Measurements from ENCODE around the gene CRYBG3. TPM values are rescaled to one million over a fixed set of nuclear protein-coding genes. Genes with fewer than 3 reads are reported as not detected.

Gene CRYBG3
- total and polyA plus RNA-seq, 5 donors = 9.5 to 23.4 (median 22.7) TPM

DNA sequence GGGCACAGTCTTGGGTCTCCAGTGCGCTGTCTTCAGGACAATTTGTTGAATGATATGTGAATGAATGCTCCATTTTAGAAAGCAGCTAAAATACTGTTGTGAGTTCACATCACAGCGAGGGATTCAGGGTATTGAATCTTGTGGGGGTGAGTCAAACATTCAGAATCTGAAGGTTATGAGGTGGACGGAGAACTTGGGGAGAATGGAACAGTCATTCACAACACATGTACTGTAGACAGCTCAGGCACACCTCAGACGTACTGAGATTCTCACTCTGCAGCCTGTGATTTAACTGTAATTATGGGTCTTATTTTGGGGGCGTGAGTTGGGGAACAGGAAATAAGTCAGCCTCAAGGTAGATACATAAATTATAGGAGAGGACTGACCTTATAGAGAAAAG is 13.9 kb downstream of the CRYBG3 start:
- H3K4me1 ChIP-seq (ENCODE audit: control insufficient read depth, insufficient read depth, low read length) = peaks cover 12% of the 10 kb centered on the region
- no peak for ATAC-seq
- intact Hi-C loops (cut with DNase I) = no loop called here
- no peak for DNase-seq
- no peak overlapping the region for H3K4me3 ChIP-seq (ENCODE audit: low read length)
- H3K27ac ChIP-seq (ENCODE audit: low read length) = no peak overlapping the region
- 89% methylated on average over 5 of the region's 5 CpGs for WGBS
- no peaks in the 10 kb centered on the region for H3K27me3 ChIP-seq (ENCODE audit: control insufficient read depth, insufficient read depth)
- H3K9me3 ChIP-seq (ENCODE audit: control insufficient read depth, low read length) = no peaks in the 10 kb centered on the region

DNA sequence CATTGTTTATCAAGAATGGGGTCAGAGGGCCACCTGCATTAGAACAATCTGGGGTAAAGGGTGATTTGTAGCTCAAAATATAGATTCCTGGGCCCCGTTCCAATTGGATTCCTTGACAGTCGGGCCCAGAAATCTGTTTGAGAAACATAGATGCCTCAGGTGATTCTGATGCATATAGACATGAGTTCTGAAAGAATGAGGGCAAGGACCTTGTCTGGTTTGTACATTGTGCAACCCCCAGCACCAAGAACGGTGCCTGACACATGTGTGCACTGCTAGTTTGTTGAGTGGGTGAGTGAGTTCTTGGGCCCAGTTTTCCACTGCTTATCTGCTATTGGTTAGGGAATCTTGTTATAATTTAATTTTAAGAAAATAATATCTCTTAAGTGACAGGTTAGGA is 16.6 kb downstream of the CRYBG3 start:
- Histone ChIP-seq H3K27ac (ENCODE audit: low read length) (no peak overlapping the region), H3K4me3 (ENCODE audit: low read length) (no peak overlapping the region), H3K9me3 (ENCODE audit: control insufficient read depth, low read length) (no peaks in the 10 kb centered on the region), H3K4me1 (ENCODE audit: control insufficient read depth, insufficient read depth, low read length) (peaks cover 14% of the 10 kb centered on the region), H3K27me3 (ENCODE audit: control insufficient read depth, insufficient read depth) (no peaks in the 10 kb centered on the region)
- 59% methylated on average over 3 of the region's 3 CpGs for WGBS
- intact Hi-C loops (cut with DNase I) = no loop called here
- no peak for DNase-seq
- no peak for ATAC-seq

DNA sequence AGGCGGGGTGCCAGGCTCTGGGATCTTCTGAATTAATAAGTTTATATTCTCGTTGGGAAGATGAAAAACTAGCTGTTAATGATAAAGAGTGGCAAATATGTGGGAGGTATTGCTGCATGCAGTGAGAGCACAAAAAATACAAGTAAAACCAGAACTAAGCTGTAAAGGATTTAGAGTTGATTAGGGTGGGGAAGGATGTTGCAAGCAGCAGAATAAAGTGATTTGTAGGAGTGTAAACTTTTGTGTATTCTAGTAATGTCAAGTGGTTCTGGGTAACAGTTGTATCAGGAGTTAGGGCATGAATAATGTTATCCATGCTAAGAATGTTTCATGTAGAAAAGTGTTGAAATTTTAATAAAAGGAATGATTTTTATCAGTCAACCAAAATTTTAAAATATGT is 18.1 kb downstream of the CRYBG3 start:
- H3K9me3 ChIP-seq (ENCODE audit: control insufficient read depth, low read length) = no peaks in the 10 kb centered on the region
- intact Hi-C loops (cut with DNase I) = no loop called here
- no peak overlapping the region for H3K27ac ChIP-seq (ENCODE audit: low read length)
- 78% methylated on average over 2 of the region's 2 CpGs for WGBS
- DNase-seq (no peak), ATAC-seq (no peak)
- H3K27me3 ChIP-seq (ENCODE audit: control insufficient read depth, insufficient read depth) = no peaks in the 10 kb centered on the region
- peaks cover 10% of the 10 kb centered on the region for H3K4me1 ChIP-seq (ENCODE audit: control insufficient read depth, insufficient read depth, low read length)
- no peak overlapping the region for H3K4me3 ChIP-seq (ENCODE audit: low read length)

DNA sequence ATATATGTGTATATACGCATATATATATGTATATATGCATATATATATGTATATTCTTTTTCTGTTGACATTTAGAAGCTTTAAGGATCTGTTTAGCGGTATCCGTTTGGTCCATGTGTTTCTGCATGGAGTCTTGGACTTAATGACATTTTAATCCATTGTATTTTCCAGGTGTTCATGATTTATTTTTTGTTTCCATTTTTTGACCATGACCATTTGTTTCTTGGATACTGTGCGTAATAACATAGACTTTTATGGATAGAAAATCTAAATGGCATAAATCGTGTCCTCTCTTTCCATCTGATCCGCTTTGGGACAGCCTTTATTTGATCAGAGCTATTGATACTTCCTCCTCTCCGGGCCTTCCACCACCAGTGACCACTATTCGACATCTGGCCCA is 19.5 kb downstream of the CRYBG3 start:
- DNase-seq (no peak), ATAC-seq (no peak)
- Histone ChIP-seq H3K27ac (ENCODE audit: low read length) (no peak overlapping the region), H3K27me3 (ENCODE audit: control insufficient read depth, insufficient read depth) (no peaks in the 10 kb centered on the region), H3K4me3 (ENCODE audit: low read length) (no peak overlapping the region), H3K4me1 (ENCODE audit: control insufficient read depth, insufficient read depth, low read length) (peaks cover 10% of the 10 kb centered on the region), H3K9me3 (ENCODE audit: control insufficient read depth, low read length) (no peaks in the 10 kb centered on the region)
- 97% methylated on average over 8 of the region's 8 CpGs for WGBS
- intact Hi-C loops (cut with DNase I) = no loop called here

DNA sequence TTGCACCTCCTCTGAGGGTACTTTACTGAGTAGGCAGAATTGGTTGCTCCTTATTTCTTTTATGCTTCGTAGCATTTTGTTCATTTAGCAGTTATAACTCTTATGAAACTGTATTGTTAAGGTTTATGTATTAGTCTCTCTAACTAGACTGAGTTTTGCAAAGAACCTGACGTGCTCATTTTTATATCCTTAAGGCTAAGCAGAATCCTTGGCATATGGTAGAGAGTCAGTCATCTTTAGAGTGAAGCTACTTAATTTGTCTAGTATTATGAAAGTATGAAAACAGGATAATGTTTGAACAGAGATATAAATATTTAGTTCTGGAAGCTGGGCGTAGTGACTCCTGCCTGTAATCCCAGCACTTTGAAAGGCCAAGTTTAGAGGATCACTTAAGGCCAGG is 20.1 kb downstream of the CRYBG3 start:
- no peaks in the 10 kb centered on the region for H3K9me3 ChIP-seq (ENCODE audit: control insufficient read depth, low read length)
- H3K4me3 ChIP-seq (ENCODE audit: low read length) = no peak overlapping the region
- peaks cover 10% of the 10 kb centered on the region for H3K4me1 ChIP-seq (ENCODE audit: control insufficient read depth, insufficient read depth, low read length)
- H3K27ac ChIP-seq (ENCODE audit: low read length) = no peak overlapping the region
- WGBS = 92% methylated on average over 3 of the region's 3 CpGs
- intact Hi-C loops (cut with DNase I) = no loop called here
- ATAC-seq (no peak), DNase-seq (no peak)
- no peaks in the 10 kb centered on the region for H3K27me3 ChIP-seq (ENCODE audit: control insufficient read depth, insufficient read depth)

DNA sequence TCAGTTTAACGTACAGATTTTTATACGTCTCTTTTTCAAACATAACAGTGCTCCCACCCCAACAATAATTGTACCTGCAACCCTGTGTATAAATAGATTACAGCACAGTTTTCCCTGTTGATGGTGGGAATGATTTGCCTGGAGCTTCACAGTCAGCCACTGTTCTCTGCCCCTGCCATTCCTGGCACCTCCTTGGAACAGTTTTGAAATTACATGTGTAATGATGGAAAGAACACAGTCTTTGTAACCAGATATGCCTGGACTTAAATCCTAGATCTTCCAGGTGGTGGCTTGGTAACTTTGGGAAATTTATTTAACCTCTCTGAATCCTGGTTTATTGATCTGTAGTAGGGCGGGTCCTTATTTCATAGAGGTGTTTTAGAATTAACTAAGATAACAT is 27.0 kb downstream of the CRYBG3 start:
- WGBS = 87% methylated on average over 3 of the region's 3 CpGs
- DNase-seq (no peak), ATAC-seq (no peak)
- Histone ChIP-seq H3K4me1 (ENCODE audit: control insufficient read depth, insufficient read depth, low read length) (peaks cover 2% of the 10 kb centered on the region), H3K9me3 (ENCODE audit: control insufficient read depth, low read length) (no peaks in the 10 kb centered on the region), H3K27me3 (ENCODE audit: control insufficient read depth, insufficient read depth) (no peaks in the 10 kb centered on the region), H3K27ac (ENCODE audit: low read length) (no peak overlapping the region), H3K4me3 (ENCODE audit: low read length) (no peak overlapping the region)
- intact Hi-C loops (cut with DNase I) = no loop called here

DNA sequence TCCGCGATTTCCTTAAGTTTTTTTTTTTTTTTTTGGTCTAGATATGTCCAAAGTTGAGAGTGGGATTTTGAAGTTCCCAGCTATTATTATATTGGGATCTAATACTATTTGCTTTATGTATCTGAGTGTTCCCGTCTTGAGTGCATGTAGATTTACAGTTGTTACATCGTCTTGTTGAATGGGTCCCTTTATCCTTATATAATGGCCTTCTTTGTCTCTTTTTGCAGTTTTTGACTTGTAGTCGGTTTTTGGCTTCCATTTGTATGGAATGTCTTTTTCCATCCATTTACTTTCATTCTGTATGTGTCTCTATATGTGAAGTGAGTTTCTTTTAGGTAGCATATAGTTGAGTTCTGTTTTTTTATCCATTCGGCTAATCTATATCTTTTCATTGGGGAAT is 35.6 kb downstream of the CRYBG3 start:
- Histone ChIP-seq H3K27ac (ENCODE audit: low read length) (no peak overlapping the region), H3K9me3 (ENCODE audit: control insufficient read depth, low read length) (no peaks in the 10 kb centered on the region), H3K4me3 (ENCODE audit: low read length) (no peak overlapping the region), H3K4me1 (ENCODE audit: control insufficient read depth, insufficient read depth, low read length) (no peaks in the 10 kb centered on the region), H3K27me3 (ENCODE audit: control insufficient read depth, insufficient read depth) (no peaks in the 10 kb centered on the region)
- intact Hi-C loops (cut with DNase I) = no loop called here
- 93% methylated on average over 6 of the region's 6 CpGs for WGBS
- no peak for DNase-seq
- no peak for ATAC-seq

DNA sequence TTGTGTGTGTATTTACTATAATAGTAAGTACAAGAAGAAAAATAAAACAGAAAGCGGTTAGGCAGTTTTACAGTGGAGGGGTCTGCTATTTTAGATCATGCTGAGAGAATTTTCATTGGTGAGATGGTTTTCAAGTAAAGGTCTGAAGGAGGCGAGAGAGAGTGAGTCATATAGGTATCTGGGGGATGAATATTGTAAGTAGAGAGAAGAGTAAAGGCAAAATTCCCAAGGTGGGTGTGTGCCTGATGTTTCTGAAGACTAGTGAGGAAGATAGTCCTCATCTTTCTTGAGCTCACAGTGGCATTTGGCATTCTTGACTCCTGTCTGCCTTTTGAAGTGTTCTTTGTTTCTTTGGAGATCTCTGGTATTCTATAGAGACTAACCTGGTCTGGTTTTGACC is 38.6 kb downstream of the CRYBG3 start:
- intact Hi-C loops (cut with DNase I) = no loop called here
- WGBS = 100% methylated on average over 2 of the region's 2 CpGs
- DNase-seq (no peak), ATAC-seq (no peak)
- Histone ChIP-seq H3K27me3 (ENCODE audit: control insufficient read depth, insufficient read depth) (no peaks in the 10 kb centered on the region), H3K9me3 (ENCODE audit: control insufficient read depth, low read length) (no peaks in the 10 kb centered on the region), H3K27ac (ENCODE audit: low read length) (no peak overlapping the region), H3K4me1 (ENCODE audit: control insufficient read depth, insufficient read depth, low read length) (peaks cover 4% of the 10 kb centered on the region), H3K4me3 (ENCODE audit: low read length) (no peak overlapping the region)

DNA sequence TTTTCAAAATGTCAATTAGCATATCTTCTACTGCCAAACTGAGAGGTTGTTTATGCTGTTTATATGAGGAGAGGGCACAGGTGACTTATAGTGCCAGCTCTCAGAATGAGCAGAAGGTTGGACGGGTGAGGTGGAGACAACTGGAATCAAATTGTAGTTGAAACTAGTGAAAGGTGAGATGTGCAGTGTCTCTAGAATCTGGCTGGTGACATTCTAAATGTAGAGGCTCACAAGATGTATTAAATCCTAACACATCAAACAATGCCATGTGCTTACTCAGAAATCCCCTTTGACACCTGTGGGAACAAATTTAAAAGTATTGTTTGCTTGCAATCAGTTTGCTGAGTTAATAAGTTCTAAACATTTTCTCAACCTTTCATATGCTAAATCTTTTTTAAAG is 40.8 kb downstream of the CRYBG3 start:
- intact Hi-C loops (cut with DNase I) = no loop called here
- DNase-seq (no peak), ATAC-seq (no peak)
- 76% methylated on average over 1 of the region's 1 CpG for WGBS
- Histone ChIP-seq H3K27ac (ENCODE audit: low read length) (no peak overlapping the region), H3K4me3 (ENCODE audit: low read length) (no peak overlapping the region), H3K9me3 (ENCODE audit: control insufficient read depth, low read length) (no peaks in the 10 kb centered on the region), H3K27me3 (ENCODE audit: control insufficient read depth, insufficient read depth) (no peaks in the 10 kb centered on the region), H3K4me1 (ENCODE audit: control insufficient read depth, insufficient read depth, low read length) (peaks cover 4% of the 10 kb centered on the region)

DNA sequence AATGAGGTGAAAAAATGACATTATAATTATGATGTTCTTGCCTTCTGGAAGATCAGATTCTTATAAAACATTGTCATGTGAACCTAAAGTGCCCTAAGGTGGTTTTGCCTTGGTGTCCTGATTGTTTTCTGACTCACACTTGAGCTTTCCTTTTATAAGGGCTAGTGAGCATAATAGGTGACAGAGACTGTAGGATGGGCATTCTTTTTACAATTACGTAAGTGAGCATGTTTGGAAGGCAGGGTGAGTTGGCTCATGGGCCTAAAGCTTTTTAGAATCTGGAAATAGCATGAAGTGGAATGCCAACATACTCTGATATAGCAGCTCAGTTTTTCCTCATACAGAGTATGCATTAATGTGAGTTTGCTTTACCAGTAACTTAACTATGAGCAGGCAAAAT is 41.2 kb downstream of the CRYBG3 start:
- DNase-seq (no peak), ATAC-seq (peak; percentile 55 to 69)
- no peak overlapping the region for H3K4me3 ChIP-seq (ENCODE audit: low read length)
- peaks cover 4% of the 10 kb centered on the region for H3K4me1 ChIP-seq (ENCODE audit: control insufficient read depth, insufficient read depth, low read length)
- intact Hi-C loops (cut with DNase I) = no loop called here
- 55% methylated on average over 1 of the region's 1 CpG for WGBS
- no peaks in the 10 kb centered on the region for H3K9me3 ChIP-seq (ENCODE audit: control insufficient read depth, low read length)
- H3K27me3 ChIP-seq (ENCODE audit: control insufficient read depth, insufficient read depth) = no peaks in the 10 kb centered on the region
- no peak overlapping the region for H3K27ac ChIP-seq (ENCODE audit: low read length)

DNA sequence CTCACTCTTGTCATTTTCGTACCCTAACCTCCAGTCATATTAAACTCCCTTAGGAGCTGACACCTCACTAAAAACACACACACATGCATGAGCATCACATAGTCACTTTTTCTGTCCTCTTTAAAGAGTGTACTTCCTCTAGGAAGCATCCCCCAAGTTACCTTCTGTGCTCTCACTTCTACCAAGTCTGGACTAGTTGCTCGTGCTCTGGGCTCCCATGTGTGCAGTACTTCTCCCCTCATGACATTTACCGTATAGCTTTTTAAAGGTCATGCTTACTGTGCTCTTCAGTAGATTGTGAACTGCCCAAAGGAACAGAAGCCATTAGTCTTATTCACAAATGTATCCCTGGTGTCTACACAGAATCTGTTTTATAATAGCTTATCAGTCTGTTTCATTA is 42.0 kb downstream of the CRYBG3 start:
- Histone ChIP-seq H3K4me3 (ENCODE audit: low read length) (no peak overlapping the region), H3K9me3 (ENCODE audit: control insufficient read depth, low read length) (no peaks in the 10 kb centered on the region), H3K27me3 (ENCODE audit: control insufficient read depth, insufficient read depth) (no peaks in the 10 kb centered on the region), H3K4me1 (ENCODE audit: control insufficient read depth, insufficient read depth, low read length) (peaks cover 4% of the 10 kb centered on the region), H3K27ac (ENCODE audit: low read length) (no peak overlapping the region)
- WGBS = 72% methylated on average over 3 of the region's 3 CpGs
- DNase-seq = no peak
- intact Hi-C loops (cut with DNase I) = no loop called here
- ATAC-seq = no peak

DNA sequence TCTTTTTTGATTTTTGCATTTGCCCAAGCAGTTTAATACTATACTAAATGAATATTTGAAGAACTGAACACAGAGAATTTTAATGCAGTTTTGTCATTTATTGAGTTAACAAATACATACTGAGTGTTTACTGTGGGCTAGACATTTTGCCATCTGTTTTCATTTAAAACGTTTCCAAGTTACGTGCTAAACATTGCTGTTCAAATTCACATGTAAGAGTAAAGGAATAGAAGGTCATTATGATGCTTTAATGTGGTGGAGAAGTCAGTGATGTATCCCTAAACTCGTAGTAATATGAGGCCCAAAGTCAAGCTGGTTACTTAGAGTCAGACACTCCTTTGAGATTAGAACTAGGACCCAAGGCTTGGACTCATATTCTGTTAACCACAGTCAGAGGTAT is 49.4 kb downstream of the CRYBG3 start:
- intact Hi-C loops (cut with DNase I) = no loop called here
- no peak for ATAC-seq

More for the DNA sequence above, 49.4 kb downstream of the CRYBG3 start:
- H3K27me3 ChIP-seq (ENCODE audit: control insufficient read depth, insufficient read depth) = no peaks in the 10 kb centered on the region
- no peak overlapping the region for H3K27ac ChIP-seq (ENCODE audit: low read length)
- DNase-seq = no peak
- WGBS = 75% methylated on average over 3 of the region's 3 CpGs
- no peaks in the 10 kb centered on the region for H3K4me1 ChIP-seq (ENCODE audit: control insufficient read depth, insufficient read depth, low read length)
- H3K9me3 ChIP-seq (ENCODE audit: control insufficient read depth, low read length) = no peaks in the 10 kb centered on the region
- no peak overlapping the region for H3K4me3 ChIP-seq (ENCODE audit: low read length)
